Stomach (tissue), 9 donors: Measurements from ENCODE around the gene OPCML. TPM values are rescaled to one million over a fixed set of nuclear protein-coding genes. Genes with fewer than 3 reads are reported as not detected.

Source experiments
- DNase-seq, 2 donors: peaks; one replicate each; pipeline versions ENCODE4 v3.0.0 to v3.0.0-alpha.2; 2013 to 2019
- H3K27ac ChIP-seq, 5 donors: fragments of 200-600 bp in 4 of 5; sonication (generic) in 4 of 5; one replicate each; pipeline ENCODE4 v1.5.1; 2013 to 2019; ENCODE audit warnings: mild to moderate bottlenecking in 1 of 5, moderate library complexity in 1 of 5
- H3K27me3 ChIP-seq, 3 donors: fragments of 200-600 bp; sonication (generic); one replicate each; pipeline ENCODE4 v1.5.1; 2017 to 2019; ENCODE audit warnings: mixed run types in 1 of 3
- H3K36me3 ChIP-seq, 4 donors: fragments of 200-600 bp; sonication (generic); 1 replicate in 3 of 4; 2 replicates in 1 of 4; pipeline ENCODE4 v1.5.1; 2016 to 2019
- H3K4me1 ChIP-seq, 4 donors: fragments of 200-600 bp; sonication (generic); one replicate each; pipeline ENCODE4 v1.5.1; 2016 to 2019
- H3K4me3 ChIP-seq, 4 donors: fragments of 200-600 bp; sonication (generic) in 3 of 4; one replicate each; pipeline ENCODE4 v1.5.1; 2016 to 2019; ENCODE audit warnings: mild to moderate bottlenecking in 1 of 4
- H3K9me3 ChIP-seq, 4 donors: fragments of 200-600 bp; sonication (generic); one replicate each; pipeline ENCODE4 v1.5.1; 2016 to 2019
- CTCF ChIP-seq, 7 experiments: fragments of 450-650 bp in 4 of 7; fragments of 200-600 bp in 3 of 7; sonication (generic) in 3 of 7; IDR thresholded peaks; one replicate each; pipeline ENCODE4 v1.5.1; 2016 to 2019; ENCODE audit warnings: antibody characterized with exemption in 7 of 7, control low read depth in 2 of 7, mild to moderate bottlenecking in 1 of 7
- EP300 ChIP-seq: sonication (generic); formaldehyde crosslinking; IDR thresholded peaks from one replicate; pipeline ENCODE4 v1.6.1; 2017; ENCODE audit warnings: antibody characterized with exemption
- POLR2A ChIP-seq, 4 donors: fragments of 450-650 bp; IDR thresholded peaks; one replicate each; pipeline ENCODE4 v1.6.1; 2016; ENCODE audit warnings: antibody characterized with exemption in 4 of 4, control low read depth in 2 of 4, mild to moderate bottlenecking in 1 of 4, moderate library complexity in 1 of 4
- POLR2AphosphoS5 ChIP-seq, 3 donors: sonication (generic); formaldehyde crosslinking; IDR thresholded peaks; one replicate each; pipeline ENCODE4 v1.6.1; 2016; ENCODE audit warnings: antibody characterized with exemption in 3 of 3
- WGBS, 5 donors: extraction: QIAGEN DNeasy Blood & Tissue Kit in 3 of 5; methylation state at CpG; one replicate each; pipeline versions ENCODE4 v1.1.5 to v1.1.7; 2013 to 2018; 5-methylcytosine and 5-hydroxymethylcytosine counted together
- intact Hi-C: fragments of 100-400 bp; cut with DNase I; formaldehyde crosslinking; loops from one replicate; pipeline ENCODE4 v1.15.1; 2023; ENCODE audit warnings: low total_unique reads
- polyA plus RNA-seq, 3 donors: library from polyadenylated mRNA; stranded (reverse); fragments of 200-250 nt; gene quantifications; one replicate each; pipeline ENCODE4 v1.2.3, GENCODE V29; 2013
- total RNA-seq, 5 donors: library from RNA; depleted of rRNA; stranded (reverse); fragments of >200 nt; gene quantifications; one replicate each; pipeline versions ENCODE4 v1.1.0 to v1.2.3, GENCODE V29; 2014 to 2016
- donor health status: healthy with polysubstance abuse.
- donor health status: Bipolar disorder and iron deficiency.
- donor health status: healthy.

The OPCML gene
- total and polyA plus RNA-seq, 8 donors, result 0.03 to 0.92 (median 0.55) TPM; not detected in 3

GRCh38 chr11:133386262-133386661, 146.0 kb downstream of the OPCML start:
- no peaks in the 10 kb centered on the region for H3K27me3 ChIP-seq
- 7 to 16% (median 10%) methylated on average over 4 of the region's 4 CpGs for WGBS, 5 donors
- no peak for TF ChIP-seq EP300
- no peak for TF ChIP-seq POLR2AphosphoS5 (IDR thresholded peaks at IDR 0.05)
- TF ChIP-seq POLR2A (IDR thresholded peaks at IDR 0.05), result no peak
- H3K27ac ChIP-seq, result no peak overlapping the region
- H3K9me3 ChIP-seq, result no peaks in the 10 kb centered on the region
- no peaks in the 10 kb centered on the region for H3K4me1 ChIP-seq
- H3K36me3 ChIP-seq, result no peaks in the 10 kb centered on the region
- no peak overlapping the region for H3K4me3 ChIP-seq
- intact Hi-C loops, result no loop called here
- peak in 1 of 2 donors; percentile 33 for DNase-seq

GRCh38 chr11:133385781-133386180, 146.5 kb downstream of the OPCML start:
- Histone ChIP-seq H3K27ac (no peak overlapping the region), H3K36me3 (no peaks in the 10 kb centered on the region), H3K9me3 (no peaks in the 10 kb centered on the region), H3K4me1 (no peaks in the 10 kb centered on the region), H3K4me3 (no peak overlapping the region), H3K27me3 (peaks cover 0 to 2% (median 0%) of the 10 kb centered on the region in 3 donors)
- WGBS, 5 donors, result 44 to 66% (median 57%) methylated on average over 4 of the region's 4 CpGs
- TF ChIP-seq POLR2AphosphoS5 (IDR thresholded peaks at IDR 0.05), result no peak
- no peak for TF ChIP-seq POLR2A (IDR thresholded peaks at IDR 0.05)
- no peak for TF ChIP-seq EP300
- TF ChIP-seq CTCF (IDR thresholded peaks at IDR 0.05), result no peak
- intact Hi-C loops, result no loop called here
- DNase-seq, result peak in 1 of 2 donors; percentile 40

- H3K36me3 ChIP-seq, result no peaks in the 10 kb centered on the region
- no peak overlapping the region for H3K27ac ChIP-seq
- H3K4me1 ChIP-seq, result no peaks in the 10 kb centered on the region
- peak in 1 of 2 donors; percentile 16 for DNase-seq
- WGBS, 5 donors, result 67 to 84% (median 81%) methylated on average over 6 of the region's 6 CpGs
- TF ChIP-seq EP300, result no peak
- TF ChIP-seq POLR2AphosphoS5 (IDR thresholded peaks at IDR 0.05), result no peak
- no peak for TF ChIP-seq POLR2A (IDR thresholded peaks at IDR 0.05)
- TF ChIP-seq CTCF (IDR thresholded peaks at IDR 0.05), result no peak
- no peaks in the 10 kb centered on the region for H3K9me3 ChIP-seq
- intact Hi-C loops, result no loop called here
- H3K27me3 ChIP-seq, result peaks cover 0 to 3% (median 0%) of the 10 kb centered on the region in 3 donors
- H3K4me3 ChIP-seq, result no peak overlapping the region
These were observed 147.6 kb downstream of the OPCML start for GRCh38 chr11:133384731-133385130.

- H3K4me3 ChIP-seq, result no peak overlapping the region
- peaks cover 0 to 3% (median 0%) of the 10 kb centered on the region in 3 donors for H3K27me3 ChIP-seq
- intact Hi-C loops, result no loop called here
- TF ChIP-seq CTCF (IDR thresholded peaks at IDR 0.05) (no peak), EP300 (no peak), POLR2AphosphoS5 (IDR thresholded peaks at IDR 0.05) (no peak), POLR2A (IDR thresholded peaks at IDR 0.05) (no peak)
- no peaks in the 10 kb centered on the region for H3K36me3 ChIP-seq
- H3K27ac ChIP-seq, result no peak overlapping the region
- H3K4me1 ChIP-seq, result no peaks in the 10 kb centered on the region
- H3K9me3 ChIP-seq, result no peaks in the 10 kb centered on the region
- WGBS, 5 donors, result 66 to 97% (median 73%) methylated on average over 3 to 4 of the region's 4 CpGs
- DNase-seq, result no peak
These were observed 148.6 kb downstream of the OPCML start for GRCh38 chr11:133383689-133384088.

GRCh38 chr11:133383201-133383600, 149.1 kb downstream of the OPCML start:
- Histone ChIP-seq H3K4me1 (no peaks in the 10 kb centered on the region), H3K27ac (no peak overlapping the region), H3K27me3 (peaks cover 0 to 3% (median 0%) of the 10 kb centered on the region in 3 donors), H3K9me3 (no peaks in the 10 kb centered on the region), H3K36me3 (no peaks in the 10 kb centered on the region), H3K4me3 (no peak overlapping the region)
- DNase-seq, result no peak
- no peak for TF ChIP-seq CTCF (IDR thresholded peaks at IDR 0.05)
- no peak for TF ChIP-seq POLR2AphosphoS5 (IDR thresholded peaks at IDR 0.05)
- TF ChIP-seq POLR2A (IDR thresholded peaks at IDR 0.05), result no peak
- no peak for TF ChIP-seq EP300
- WGBS, 5 donors, result 51 to 81% (median 64%) methylated on average over 8 of the region's 8 CpGs
- intact Hi-C loops, result no loop called here
